SK-N-SH (cell line): ENCODE measurements around the gene NTM.

Experiments used
- EZH2phosphoT487 ChIP-seq: fragments of 200-600 bp; sonication (generic); IDR thresholded peaks from 2 replicates; pipeline ENCODE4 v1.6.1; 2017; ENCODE audit warnings: low read depth, mixed run types, mild to moderate bottlenecking, antibody characterized with exemption, moderate library complexity, borderline replicate concordance
- RAD21 ChIP-seq: IDR thresholded peaks from 2 replicates; pipeline ENCODE4 v1.6.1; 2012; ENCODE audit warnings: mild to moderate bottlenecking, low read length
- SMC3 ChIP-seq: IDR thresholded peaks from 2 replicates; pipeline ENCODE4 v1.6.1; 2012; ENCODE audit warnings: low read depth, low read length, improper control_type of control experiment
- TF ChIP-seq, protein P1 (sequence below): fragments of 200-600 bp; sonication (generic); IDR thresholded peaks from 2 replicates; pipeline ENCODE4 v1.6.1; 2017; ENCODE audit warnings: antibody characterized with exemption, mild to moderate bottlenecking, moderate library complexity

DNA sequence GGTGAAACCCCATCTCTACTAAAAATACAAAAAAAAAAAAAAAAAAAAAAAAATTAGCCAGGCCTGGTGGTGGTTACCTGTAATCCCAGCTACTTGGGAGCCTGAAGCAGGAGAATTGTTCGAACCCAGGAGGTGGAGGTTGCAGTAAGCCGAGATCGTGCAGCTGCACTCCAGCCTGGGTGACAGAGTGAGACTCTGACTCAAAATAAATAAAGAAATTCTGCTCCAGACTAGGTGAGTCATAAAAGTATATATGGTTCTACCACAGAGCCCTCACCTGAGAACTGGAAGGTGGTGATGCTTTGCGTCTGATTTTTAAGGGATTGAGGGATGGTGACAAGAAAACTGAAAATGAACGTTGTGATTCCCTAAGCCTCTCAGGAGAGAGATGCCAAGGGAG lies 58.4 kb downstream of the NTM start:
- TF ChIP-seq, protein P1, sequence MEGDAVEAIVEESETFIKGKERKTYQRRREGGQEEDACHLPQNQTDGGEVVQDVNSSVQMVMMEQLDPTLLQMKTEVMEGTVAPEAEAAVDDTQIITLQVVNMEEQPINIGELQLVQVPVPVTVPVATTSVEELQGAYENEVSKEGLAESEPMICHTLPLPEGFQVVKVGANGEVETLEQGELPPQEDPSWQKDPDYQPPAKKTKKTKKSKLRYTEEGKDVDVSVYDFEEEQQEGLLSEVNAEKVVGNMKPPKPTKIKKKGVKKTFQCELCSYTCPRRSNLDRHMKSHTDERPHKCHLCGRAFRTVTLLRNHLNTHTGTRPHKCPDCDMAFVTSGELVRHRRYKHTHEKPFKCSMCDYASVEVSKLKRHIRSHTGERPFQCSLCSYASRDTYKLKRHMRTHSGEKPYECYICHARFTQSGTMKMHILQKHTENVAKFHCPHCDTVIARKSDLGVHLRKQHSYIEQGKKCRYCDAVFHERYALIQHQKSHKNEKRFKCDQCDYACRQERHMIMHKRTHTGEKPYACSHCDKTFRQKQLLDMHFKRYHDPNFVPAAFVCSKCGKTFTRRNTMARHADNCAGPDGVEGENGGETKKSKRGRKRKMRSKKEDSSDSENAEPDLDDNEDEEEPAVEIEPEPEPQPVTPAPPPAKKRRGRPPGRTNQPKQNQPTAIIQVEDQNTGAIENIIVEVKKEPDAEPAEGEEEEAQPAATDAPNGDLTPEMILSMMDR: no peak
- TF ChIP-seq SMC3 (no peak), EZH2phosphoT487 (no peak), RAD21 (no peak)
